NOMO-1 treated with dmso at 0.1 percent for 144 hours (cell line): ENCODE data around the gene LY9.

Experiments
- DNase-seq: peaks from one replicate; lab custom pipeline; 2025; ENCODE audit not compliant: unreplicated experiment; lab: John Stamatoyannopoulos, UW

Gene LY9

DNA sequence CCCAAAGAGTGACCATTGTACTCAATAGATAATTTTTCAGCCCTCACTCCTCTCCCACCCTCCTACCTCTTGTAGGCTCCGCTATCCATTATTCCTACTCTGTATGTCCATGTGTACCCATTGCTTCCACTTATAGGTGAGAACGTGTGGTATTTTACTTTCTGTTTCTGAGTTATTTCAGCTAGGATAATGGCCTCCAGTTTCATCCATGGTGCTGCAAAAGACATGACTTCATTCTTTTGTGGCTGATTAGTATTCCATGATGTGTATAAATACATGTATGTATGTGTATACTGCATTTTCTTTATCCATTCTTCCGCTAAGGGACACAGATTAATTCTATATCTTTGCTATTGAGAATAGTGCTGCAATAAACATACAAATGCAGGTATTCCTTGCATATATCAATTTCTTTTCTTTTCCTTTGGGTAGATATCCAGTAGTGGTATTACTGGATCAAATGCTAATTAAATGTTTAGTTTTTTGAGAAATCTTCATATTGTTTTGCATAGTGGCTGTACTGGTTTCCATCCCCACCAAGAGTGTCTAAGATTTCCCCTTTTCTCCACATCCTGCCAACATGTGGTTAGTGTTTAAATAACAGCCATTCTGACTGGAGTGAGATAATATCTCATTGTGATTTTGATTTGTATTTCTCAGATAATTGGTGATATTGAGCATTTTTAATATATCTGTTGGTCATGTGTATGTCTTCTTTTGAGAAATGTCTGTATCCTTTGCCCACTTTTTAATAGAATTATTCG, 4.9 kb downstream of the LY9 start:
- no peak for DNase-seq

DNA sequence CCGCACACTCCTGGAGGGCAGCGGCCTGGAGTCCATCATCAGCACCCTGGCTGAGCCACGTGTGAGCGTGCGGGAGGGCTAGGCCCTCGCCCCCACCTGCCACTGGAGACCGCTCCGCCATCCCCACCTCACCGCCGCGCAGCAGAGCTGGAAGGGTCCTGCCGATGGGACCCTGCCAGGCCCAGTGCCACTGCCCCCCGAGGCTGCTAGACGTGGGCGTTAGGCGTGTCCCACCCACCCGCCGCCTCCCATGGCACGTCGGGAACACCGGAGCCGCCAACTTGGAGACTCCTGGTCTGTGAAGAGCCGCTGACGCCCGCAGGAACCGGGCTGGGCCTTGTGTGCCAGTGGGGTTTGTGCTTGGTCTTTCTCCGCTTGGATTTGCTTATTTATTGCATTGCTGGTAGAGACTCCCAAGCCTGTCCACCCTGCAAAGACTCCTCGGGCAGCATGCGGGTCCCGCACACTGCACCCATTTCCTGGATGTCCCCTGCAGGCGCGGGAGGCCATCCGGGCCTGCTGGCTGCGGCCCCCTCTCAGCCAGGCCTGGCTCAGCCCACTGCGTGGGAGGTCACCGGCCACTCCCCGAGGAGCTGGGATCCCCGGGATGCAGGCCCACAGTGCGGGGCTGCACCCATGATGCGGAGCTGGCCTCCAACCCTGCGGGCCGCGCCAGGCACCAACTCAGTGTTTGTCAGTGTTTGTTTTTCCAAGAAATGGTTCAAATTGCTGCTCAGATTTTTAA, 6.0 kb downstream of the LY9 start:
- no peak for DNase-seq

- no peak for DNase-seq
Measured at GRCh38 chr1:160806109-160806665, 10.2 kb downstream of the LY9 start.

DNA sequence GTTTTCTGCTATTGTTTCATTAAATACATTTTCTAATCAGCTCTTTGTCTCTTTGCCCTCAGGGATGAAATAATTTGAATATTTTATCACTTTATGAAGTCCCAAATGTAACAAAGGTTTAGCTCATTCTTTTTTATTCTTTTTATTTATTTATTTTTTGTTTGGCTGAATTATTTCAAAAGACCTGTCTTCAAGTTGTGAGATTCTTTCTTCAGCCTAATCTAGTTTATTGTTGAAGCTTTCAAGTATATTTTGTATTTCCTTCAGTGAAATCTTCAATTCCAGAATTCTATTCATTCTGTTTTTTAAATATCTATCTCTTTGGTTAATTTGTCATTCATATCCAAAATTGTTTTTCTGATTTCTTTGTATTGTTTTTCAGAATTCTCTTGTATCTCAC, 10.8 kb downstream of the LY9 start:
- no peak for DNase-seq

- no peak for DNase-seq
Measured at GRCh38 chr1:160807247-160807646, 11.3 kb downstream of the LY9 start.

GRCh38 chr1:160807738-160808137, 11.8 kb downstream of the LY9 start:
- DNase-seq, result no peak

DNA sequence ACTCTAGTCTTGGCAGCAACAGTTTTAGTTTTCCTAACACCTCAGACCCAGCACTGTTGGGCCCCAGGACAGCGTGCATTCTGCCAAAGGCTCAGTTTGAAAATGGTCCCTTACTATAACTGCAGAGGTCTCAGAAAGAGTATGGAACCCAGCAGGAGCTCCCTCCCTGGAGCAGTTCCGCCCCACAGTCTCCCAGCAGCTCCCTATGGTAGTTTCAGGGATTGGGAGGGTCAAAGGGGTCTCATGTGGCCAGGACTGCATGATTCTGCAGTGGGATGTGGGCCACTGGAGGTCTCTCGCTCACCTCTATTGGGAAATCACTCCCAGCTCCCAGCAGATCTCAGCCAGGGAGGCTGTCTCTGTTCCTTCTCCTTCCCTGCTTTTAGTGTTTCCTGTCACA, 12.3 kb downstream of the LY9 start:
- DNase-seq, result no peak

DNA sequence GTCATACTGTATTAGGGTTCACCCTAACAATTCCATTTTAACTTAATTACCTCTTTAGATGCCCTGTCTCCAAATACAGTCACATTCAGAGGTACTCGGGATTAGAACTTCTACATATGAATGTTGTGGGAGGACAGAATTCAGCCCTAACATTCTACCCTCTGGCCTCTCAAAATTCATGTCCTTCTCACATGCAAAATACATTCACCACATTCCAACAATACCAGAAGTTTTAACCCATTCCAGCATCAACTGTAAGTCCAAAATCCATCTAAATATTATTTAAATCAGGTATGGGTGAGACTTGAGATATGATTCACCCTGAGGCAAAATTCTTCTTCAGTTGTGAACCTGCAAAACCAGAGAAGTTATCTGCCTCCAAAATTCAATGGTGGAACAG, 14.5 kb downstream of the LY9 start:
- no peak for DNase-seq

DNA sequence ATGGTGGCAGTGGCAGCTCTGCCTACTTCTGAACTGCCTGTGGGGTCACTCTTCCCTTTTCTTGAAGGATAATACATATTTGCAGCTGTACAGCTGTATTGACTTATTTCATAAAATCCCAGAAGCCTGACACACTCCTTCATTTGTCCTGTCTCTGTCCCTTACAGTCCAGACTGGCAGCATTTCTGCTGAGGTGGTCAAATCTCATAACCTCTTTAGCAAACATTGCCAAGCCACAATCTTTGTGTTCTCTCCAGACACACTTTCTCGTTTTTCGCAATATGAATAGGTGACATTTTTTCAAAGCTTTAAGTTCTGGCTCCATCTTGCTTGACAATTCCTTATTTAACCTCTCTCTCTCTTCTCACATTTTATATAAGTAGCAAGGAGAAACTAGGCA, 15.2 kb downstream of the LY9 start:
- no peak for DNase-seq

DNA sequence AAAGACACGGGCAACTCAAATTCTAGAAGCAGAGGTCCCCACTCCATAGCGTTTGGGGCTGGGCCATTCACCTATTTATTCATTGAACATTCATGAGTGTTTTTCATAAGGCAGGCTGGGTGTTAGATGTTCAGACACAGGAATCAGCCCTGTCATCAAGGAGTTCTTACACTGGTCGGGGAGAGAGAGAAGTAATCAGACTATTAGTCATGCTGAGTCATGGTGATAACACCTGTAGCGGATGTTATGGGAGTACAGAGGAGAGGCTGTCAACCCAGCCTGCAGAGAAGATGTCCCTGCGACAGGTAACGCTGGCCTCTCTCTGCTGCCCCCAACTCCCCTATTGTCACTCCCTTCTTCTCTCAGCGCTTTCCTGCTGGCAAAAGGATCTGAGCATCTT, 17.2 kb downstream of the LY9 start:
- DNase-seq, result no peak

GRCh38 chr1:160814316-160814715, 18.3 kb downstream of the LY9 start:
- no peak for DNase-seq

DNA sequence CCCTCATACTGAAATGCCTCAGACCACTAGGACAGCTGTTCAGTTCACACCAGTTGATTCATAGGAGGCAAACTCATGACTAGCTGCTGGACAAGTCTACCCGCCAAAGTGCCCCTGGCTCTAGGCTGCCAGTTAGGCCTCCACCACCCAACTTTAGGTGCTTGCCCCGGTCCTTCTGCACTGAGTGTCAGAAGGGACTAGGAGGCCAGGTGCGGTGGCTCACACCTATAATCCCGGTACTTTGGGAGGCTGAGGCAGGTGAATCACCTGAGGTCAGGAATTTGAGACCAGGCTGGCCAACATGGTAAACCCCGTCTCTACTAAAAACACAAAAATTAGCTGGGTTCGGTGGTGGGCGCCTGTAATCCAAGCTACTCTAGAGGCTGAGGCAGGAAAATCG, 18.9 kb downstream of the LY9 start:
- DNase-seq, result no peak

- DNase-seq, result no peak
Measured at GRCh38 chr1:160818207-160818937, 22.4 kb downstream of the LY9 start.

- DNase-seq, result no peak
Measured at GRCh38 chr1:160819186-160819585, 23.2 kb downstream of the LY9 start.

DNA sequence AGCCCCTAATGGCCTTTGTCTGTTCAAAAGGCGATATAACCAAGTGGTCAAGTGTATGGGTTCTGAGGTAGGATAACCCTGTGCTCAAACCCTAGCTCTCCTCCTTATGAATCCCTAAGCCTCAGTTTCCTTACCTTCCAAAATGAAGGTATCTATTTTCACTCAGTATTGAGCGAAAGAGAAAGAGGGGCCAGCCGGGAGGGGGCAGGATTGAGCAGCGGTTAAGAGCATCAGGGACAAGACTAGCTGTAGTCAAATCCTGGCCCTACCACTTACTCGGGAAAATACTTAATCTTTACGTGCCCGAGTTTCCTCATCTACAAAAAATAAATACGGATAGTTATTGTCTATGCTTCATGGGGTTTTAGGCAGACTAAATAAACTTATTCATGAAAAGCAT, 25.7 kb downstream of the LY9 start:
- DNase-seq, result no peak

DNA sequence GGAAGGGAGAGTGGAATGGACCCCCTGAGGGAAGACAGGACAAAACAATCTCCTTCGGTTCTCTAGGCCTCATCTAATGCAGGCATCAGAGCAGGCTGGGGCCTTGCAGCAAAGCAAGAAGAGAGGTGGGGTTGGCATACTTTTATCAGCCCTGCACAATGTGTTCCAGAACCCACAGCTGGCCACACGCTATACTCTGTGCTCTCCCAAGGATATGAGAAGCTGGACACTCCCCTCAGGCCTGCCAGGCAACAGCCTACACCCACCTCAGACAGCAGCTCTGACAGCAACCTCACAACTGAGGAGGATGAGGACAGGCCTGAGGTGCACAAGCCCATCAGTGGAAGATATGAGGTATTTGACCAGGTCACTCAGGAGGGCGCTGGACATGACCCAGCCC, 27.3 kb downstream of the LY9 start:
- DNase-seq, result no peak

DNA sequence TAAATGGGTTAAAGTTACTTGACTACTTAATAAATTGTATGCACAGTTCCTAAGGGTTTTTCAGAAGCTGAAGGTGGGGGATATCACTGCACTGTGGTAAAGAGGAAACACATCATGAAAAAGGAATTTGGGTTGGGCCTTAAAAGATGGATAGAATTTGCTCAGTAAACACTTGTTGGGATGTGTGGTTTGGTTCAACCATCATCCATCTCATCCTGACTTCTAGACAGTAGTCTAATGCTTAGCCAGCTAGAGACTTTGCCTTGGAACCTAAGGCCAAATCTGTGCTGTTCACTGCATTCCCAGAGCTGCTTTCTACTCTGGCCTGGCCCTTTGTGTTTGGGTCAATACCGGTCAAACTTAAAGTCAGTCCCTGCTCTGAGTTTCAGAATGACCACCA, 30.6 kb downstream of the LY9 start:
- DNase-seq, result no peak

GRCh38 chr1:160827418-160827817, 31.4 kb downstream of the LY9 start:
- no peak for DNase-seq

DNA sequence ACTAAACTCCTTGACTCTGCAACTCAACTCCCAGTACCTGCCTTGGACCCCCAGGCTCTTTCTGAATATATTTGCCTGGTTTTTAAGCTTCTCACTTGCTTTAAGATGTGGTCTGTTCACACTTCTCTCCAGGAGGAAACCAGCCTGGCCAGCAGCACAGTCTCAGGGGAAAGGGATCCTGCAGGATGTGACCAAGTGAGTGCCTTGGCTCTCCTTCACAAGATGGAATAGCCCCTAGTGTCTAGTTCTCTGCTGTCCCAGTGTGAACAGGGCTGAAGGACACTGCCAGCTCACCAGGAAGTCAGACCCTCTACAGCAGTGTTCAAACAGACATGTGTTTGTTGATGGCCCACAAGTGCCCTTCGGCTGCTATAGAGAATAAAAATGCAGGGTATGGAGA, 33.8 kb downstream of the LY9 start:
- no peak for DNase-seq

DNA sequence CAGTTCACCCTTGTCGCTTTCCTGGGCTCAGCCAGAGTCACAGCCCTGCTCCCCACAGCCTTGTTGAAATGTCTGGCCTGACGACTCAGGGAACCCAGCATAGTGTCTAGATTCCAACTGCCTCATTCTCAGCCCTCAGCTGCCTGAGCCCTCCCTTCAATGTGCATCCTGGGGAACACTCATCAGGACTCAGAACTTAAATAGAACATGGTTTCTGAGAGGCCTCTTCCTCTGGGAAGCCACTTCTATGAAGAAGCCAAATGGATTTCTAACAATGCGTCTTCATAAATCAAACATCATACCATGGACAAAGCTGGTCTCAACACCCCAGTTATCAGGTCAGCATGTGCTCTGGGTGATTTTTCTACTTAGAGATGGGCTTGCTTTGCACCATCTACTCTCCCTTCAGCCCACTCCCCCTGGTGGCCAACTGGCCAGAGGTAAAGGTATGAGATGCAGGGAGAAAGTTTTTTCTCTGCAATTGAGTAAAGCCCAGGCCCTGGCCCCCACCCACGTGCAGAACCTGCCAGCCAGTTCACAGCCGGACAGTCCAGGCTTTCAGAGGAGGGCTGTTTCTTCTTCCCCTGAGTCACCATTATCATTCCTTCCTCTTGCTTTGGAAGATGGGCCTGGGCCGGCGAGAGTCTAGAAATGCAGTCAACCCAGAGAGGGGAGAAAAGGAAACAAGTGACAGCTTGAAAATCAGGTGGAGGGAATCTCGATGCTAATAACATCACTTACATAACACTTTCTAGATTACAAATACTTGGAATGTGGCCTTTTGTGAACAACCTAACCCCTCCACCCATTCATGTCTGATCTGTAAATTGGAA, 34.6 kb downstream of the LY9 start:
- no peak for DNase-seq
